ENCODE measurements around the gene PARL. TPM values are rescaled to one million over a fixed set of nuclear protein-coding genes. Genes with fewer than 3 reads are reported as not detected.

The PARL gene
- total RNA-seq, 1 donor from 2014 or later: 58.5 TPM

DNA sequence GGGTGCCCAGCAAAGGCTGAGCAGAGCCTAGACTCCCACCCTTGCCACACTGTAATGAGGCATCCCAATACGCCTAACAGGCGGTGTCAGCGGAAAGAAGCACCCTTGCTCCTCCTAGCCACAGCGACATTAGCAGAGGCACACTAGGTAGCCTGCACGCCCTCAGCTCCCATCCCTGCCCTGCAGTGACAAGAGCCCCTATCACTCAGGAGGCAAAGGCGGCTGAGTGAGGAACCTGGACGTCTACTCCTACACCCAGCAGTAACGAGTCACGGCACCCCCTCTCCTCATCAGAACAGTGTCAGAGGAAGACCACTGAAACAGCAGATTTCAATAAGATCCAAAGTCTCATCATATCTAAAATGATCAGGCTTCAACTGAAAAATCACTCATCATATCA lies 47.3 kb downstream of the PARL start:
- H3K27ac Mint-ChIP-seq (ENCODE audit: unreplicated experiment): no peak overlapping the region
- H3K4me3 Mint-ChIP-seq (ENCODE audit: unreplicated experiment): no peak overlapping the region
- no peak for DNase-seq
- H3K36me3 Mint-ChIP-seq (ENCODE audit: unreplicated experiment): no peaks in the 10 kb centered on the region
- peaks cover 6% of the 10 kb centered on the region for H3K27me3 Mint-ChIP-seq (ENCODE audit: unreplicated experiment)
- TF ChIP-seq, protein P1, sequence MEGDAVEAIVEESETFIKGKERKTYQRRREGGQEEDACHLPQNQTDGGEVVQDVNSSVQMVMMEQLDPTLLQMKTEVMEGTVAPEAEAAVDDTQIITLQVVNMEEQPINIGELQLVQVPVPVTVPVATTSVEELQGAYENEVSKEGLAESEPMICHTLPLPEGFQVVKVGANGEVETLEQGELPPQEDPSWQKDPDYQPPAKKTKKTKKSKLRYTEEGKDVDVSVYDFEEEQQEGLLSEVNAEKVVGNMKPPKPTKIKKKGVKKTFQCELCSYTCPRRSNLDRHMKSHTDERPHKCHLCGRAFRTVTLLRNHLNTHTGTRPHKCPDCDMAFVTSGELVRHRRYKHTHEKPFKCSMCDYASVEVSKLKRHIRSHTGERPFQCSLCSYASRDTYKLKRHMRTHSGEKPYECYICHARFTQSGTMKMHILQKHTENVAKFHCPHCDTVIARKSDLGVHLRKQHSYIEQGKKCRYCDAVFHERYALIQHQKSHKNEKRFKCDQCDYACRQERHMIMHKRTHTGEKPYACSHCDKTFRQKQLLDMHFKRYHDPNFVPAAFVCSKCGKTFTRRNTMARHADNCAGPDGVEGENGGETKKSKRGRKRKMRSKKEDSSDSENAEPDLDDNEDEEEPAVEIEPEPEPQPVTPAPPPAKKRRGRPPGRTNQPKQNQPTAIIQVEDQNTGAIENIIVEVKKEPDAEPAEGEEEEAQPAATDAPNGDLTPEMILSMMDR (IDR thresholded peaks at IDR 0.05; ENCODE audit: partially characterized antibody, unreplicated experiment): no peak
- H3K9me3 Mint-ChIP-seq (ENCODE audit: unreplicated experiment): no peaks in the 10 kb centered on the region
- peaks cover 12% of the 10 kb centered on the region for H3K4me1 Mint-ChIP-seq (ENCODE audit: low read depth, unreplicated experiment)

DNA sequence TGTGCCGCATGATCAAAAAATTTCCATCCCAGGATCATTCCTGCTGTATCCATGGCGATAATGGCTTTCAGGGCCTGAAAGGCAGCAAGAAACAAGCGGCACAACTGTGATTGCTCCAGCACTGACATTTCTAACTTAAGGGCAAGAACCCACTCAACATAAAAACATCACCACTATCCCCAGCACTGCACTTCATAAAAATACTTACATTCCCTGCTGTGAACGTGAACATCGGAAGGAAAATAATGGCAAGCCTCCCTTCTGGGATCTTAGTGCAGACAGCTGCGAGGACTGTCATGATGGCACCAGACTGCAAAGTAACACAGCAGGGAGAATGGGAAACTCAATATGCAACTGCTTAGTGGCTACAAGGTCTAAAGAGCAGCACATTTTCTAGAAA lies 51.2 kb downstream of the PARL start:
- TF ChIP-seq, protein P1 (IDR thresholded peaks at IDR 0.05; ENCODE audit: partially characterized antibody, unreplicated experiment): no peak
- Mint-ChIP-seq H3K27ac (ENCODE audit: unreplicated experiment) (peak overlapping the region; percentile 78), H3K9me3 (ENCODE audit: unreplicated experiment) (peaks cover 9% of the 10 kb centered on the region), H3K4me3 (ENCODE audit: unreplicated experiment) (no peak overlapping the region), H3K27me3 (ENCODE audit: unreplicated experiment) (peaks cover 8% of the 10 kb centered on the region), H3K4me1 (ENCODE audit: low read depth, unreplicated experiment) (peaks cover 33% of the 10 kb centered on the region), H3K36me3 (ENCODE audit: unreplicated experiment) (no peaks in the 10 kb centered on the region)
- no peak for DNase-seq

DNA sequence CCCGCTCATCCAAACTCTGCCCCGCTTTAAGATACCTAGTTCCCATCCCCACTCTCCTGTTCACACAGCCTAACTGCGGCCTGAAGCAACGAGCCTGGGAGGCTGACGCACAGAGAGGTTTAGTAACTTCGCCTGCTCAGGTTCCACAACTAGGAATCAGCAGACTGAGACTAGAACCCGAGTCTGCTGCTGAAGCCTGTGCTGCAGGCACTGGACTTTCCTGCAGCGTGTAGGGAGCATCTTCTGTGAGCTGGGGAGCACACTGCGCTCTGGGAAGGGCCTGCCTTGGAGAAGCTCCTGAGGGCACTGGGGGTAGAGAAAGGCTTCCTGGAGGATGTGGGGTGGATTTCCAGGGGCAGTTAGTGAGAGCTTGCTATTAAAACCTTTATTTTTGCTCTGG lies 54.5 kb downstream of the PARL start:
- peaks cover 56% of the 10 kb centered on the region for H3K4me1 Mint-ChIP-seq (ENCODE audit: low read depth, unreplicated experiment)
- no peak for DNase-seq
- peak overlapping the region; percentile 76 for H3K4me3 Mint-ChIP-seq (ENCODE audit: unreplicated experiment)
- H3K27ac Mint-ChIP-seq (ENCODE audit: unreplicated experiment): peak overlapping the region; percentile 94
- TF ChIP-seq, protein P1 (IDR thresholded peaks at IDR 0.05; ENCODE audit: partially characterized antibody, unreplicated experiment): no peak
- H3K36me3 Mint-ChIP-seq (ENCODE audit: unreplicated experiment): no peaks in the 10 kb centered on the region
- peaks cover 16% of the 10 kb centered on the region for H3K9me3 Mint-ChIP-seq (ENCODE audit: unreplicated experiment)
- peaks cover 13% of the 10 kb centered on the region for H3K27me3 Mint-ChIP-seq (ENCODE audit: unreplicated experiment)

DNA sequence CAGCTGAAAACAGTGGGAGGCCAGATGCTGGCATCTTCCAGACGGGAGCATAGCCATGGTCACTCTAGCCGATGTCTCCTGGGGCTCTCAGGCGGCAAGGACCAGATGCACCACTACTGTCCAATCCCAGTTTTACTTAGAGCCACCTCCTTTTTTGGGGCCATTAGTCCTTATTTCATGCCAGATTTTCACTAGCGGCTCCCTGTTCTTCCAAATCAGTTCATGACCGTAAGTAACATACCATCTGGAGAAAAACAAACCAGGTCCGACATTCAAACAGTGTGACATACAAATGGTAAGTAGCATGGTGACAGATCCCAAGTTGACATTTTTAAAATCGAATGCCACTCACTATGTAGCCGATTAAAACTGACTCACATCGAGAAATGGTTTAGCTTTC lies 55.2 kb downstream of the PARL start:
- Mint-ChIP-seq H3K9me3 (ENCODE audit: unreplicated experiment) (peaks cover 17% of the 10 kb centered on the region), H3K27me3 (ENCODE audit: unreplicated experiment) (peaks cover 14% of the 10 kb centered on the region), H3K27ac (ENCODE audit: unreplicated experiment) (peak overlapping the region; percentile 94), H3K4me1 (ENCODE audit: low read depth, unreplicated experiment) (peaks cover 56% of the 10 kb centered on the region), H3K36me3 (ENCODE audit: unreplicated experiment) (no peaks in the 10 kb centered on the region), H3K4me3 (ENCODE audit: unreplicated experiment) (peak overlapping the region; percentile 68)
- DNase-seq: peak; percentile 70
- TF ChIP-seq, protein P1 (IDR thresholded peaks at IDR 0.05; ENCODE audit: partially characterized antibody, unreplicated experiment): no peak

DNA sequence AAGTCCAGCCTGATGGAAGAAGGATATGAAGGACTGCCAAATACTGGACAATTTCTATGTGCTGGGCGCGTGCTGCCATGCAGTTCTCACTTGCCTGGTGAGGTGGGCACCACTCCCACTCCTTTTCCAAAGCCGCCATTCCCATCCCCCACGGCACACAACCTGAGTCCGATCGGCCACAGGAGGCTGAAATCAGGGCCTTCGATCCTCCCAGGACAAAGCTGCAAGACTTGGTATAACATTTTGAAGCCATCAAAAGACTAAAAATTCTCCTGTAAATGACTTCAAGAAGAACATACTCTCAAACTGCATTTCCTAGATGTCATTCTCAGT lies 56.2 kb downstream of the PARL start:
- no peak for DNase-seq
- Mint-ChIP-seq H3K36me3 (ENCODE audit: unreplicated experiment) (peaks cover 4% of the 10 kb centered on the region), H3K9me3 (ENCODE audit: unreplicated experiment) (peaks cover 22% of the 10 kb centered on the region), H3K4me1 (ENCODE audit: low read depth, unreplicated experiment) (peaks cover 59% of the 10 kb centered on the region), H3K4me3 (ENCODE audit: unreplicated experiment) (peak overlapping the region; percentile 68), H3K27me3 (ENCODE audit: unreplicated experiment) (peaks cover 20% of the 10 kb centered on the region), H3K27ac (ENCODE audit: unreplicated experiment) (peak overlapping the region; percentile 94)
- TF ChIP-seq, protein P1 (IDR thresholded peaks at IDR 0.05; ENCODE audit: partially characterized antibody, unreplicated experiment): no peak
